Colon (tissue), 2 donors: ENCODE data around the gene MBD2.

ENCODE experiments used
- FAIRE-seq: peaks from 2 replicates; lab custom pipeline; 2012; peaks lifted over from hg19 to GRCh38; lab: Jason Lieb, UNC
- donor health status: control.
- donor health status: control.

MBD2 gene

GRCh38 chr18:54193786-54194185, 30.7 kb downstream of the MBD2 start:
- no peak for FAIRE-seq

- FAIRE-seq: no peak
Observed at GRCh38 chr18:54192900-54193299, 31.6 kb downstream of the MBD2 start.

GRCh38 chr18:54192415-54192814, 32.1 kb downstream of the MBD2 start:
- no peak for FAIRE-seq

- FAIRE-seq: no peak
Observed at GRCh38 chr18:54191352-54191751, 33.1 kb downstream of the MBD2 start.

GRCh38 chr18:54187372-54187771, 37.1 kb downstream of the MBD2 start:
- no peak for FAIRE-seq

- FAIRE-seq: no peak
Observed at GRCh38 chr18:54184836-54185235, 39.6 kb downstream of the MBD2 start.

GRCh38 chr18:54183390-54183789, 41.1 kb downstream of the MBD2 start:
- FAIRE-seq: no peak

GRCh38 chr18:54181856-54182602, 42.4 kb downstream of the MBD2 start:
- no peak for FAIRE-seq

GRCh38 chr18:54173980-54174630, 50.4 kb downstream of the MBD2 start:
- no peak for FAIRE-seq

GRCh38 chr18:54173250-54173649, 51.2 kb downstream of the MBD2 start:
- FAIRE-seq: no peak

- FAIRE-seq: no peak
Observed at GRCh38 chr18:54169431-54170403, 54.8 kb downstream of the MBD2 start.

GRCh38 chr18:54165450-54165849, 59.0 kb downstream of the MBD2 start:
- FAIRE-seq: no peak

- FAIRE-seq: no peak
Observed at GRCh38 chr18:54163453-54163852, 61.0 kb downstream of the MBD2 start.

- FAIRE-seq: no peak
Observed at GRCh38 chr18:54162431-54162830, 62.0 kb downstream of the MBD2 start.

- FAIRE-seq: no peak
Observed at GRCh38 chr18:54161267-54161666, 63.2 kb downstream of the MBD2 start.

- no peak for FAIRE-seq
Observed at GRCh38 chr18:54159906-54160305, 64.6 kb downstream of the MBD2 start.

GRCh38 chr18:54157646-54158385, 66.7 kb downstream of the MBD2 start:
- no peak for FAIRE-seq

GRCh38 chr18:54155412-54155811, 69.1 kb downstream of the MBD2 start:
- FAIRE-seq: no peak

GRCh38 chr18:54154231-54154630, 70.2 kb downstream of the MBD2 start:
- no peak for FAIRE-seq

- FAIRE-seq: no peak
Observed at GRCh38 chr18:54151376-54151775, 73.1 kb downstream of the MBD2 start.

- FAIRE-seq: no peak
Observed at GRCh38 chr18:54150226-54150625, 74.2 kb downstream of the MBD2 start.
